ENCODE results near the gene VPS13A.

GRCh38 chr9:77450085-77450475 lies 272.7 kb downstream of the VPS13A start:
- TF ChIP-seq, protein P1, sequence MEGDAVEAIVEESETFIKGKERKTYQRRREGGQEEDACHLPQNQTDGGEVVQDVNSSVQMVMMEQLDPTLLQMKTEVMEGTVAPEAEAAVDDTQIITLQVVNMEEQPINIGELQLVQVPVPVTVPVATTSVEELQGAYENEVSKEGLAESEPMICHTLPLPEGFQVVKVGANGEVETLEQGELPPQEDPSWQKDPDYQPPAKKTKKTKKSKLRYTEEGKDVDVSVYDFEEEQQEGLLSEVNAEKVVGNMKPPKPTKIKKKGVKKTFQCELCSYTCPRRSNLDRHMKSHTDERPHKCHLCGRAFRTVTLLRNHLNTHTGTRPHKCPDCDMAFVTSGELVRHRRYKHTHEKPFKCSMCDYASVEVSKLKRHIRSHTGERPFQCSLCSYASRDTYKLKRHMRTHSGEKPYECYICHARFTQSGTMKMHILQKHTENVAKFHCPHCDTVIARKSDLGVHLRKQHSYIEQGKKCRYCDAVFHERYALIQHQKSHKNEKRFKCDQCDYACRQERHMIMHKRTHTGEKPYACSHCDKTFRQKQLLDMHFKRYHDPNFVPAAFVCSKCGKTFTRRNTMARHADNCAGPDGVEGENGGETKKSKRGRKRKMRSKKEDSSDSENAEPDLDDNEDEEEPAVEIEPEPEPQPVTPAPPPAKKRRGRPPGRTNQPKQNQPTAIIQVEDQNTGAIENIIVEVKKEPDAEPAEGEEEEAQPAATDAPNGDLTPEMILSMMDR (IDR thresholded peaks at IDR 0.05) = no peak
- no peak for TF ChIP-seq POLR2A (IDR thresholded peaks at IDR 0.05)
